HEK293 (cell line): Measurements from ENCODE around the gene HES1.

ENCODE experiments used
- CTCF ChIA-PET: fragments of 350-600 bp; formaldehyde crosslinking; extraction: SDS; loops from one replicate; lab custom pipeline; 2021; ENCODE audit warnings: antibody characterized with exemption; lab: Yijun Ruan, JAX
- POLR2A ChIA-PET: fragments of 300-600 bp; formaldehyde crosslinking; extraction: SDS; loops from one replicate; lab custom pipeline; 2020; ENCODE audit warnings: antibody characterized with exemption, inconsistent platforms; lab: Yijun Ruan, JAX
- H3K27ac ChIP-seq: fragments of 200-500 bp; sonication (Bioruptor generic); 2 replicates; pipeline ENCODE4 v1.5.1; 2014; ENCODE audit warnings: low read depth, low read length, control low read depth, inconsistent platforms; ENCODE audit errors: extremely low read depth
- H3K36me3 ChIP-seq, 2 experiments: fragments of 200-500 bp in 1 of 2; sonication (Bioruptor generic) in 1 of 2; 1 replicate in 1 of 2; 2 replicates in 1 of 2; pipeline ENCODE4 v1.5.1; 2014 to 2017; ENCODE audit warnings: inconsistent platforms in 2 of 2, low read length in 2 of 2; ENCODE audit not compliant: control insufficient read depth in 2 of 2, insufficient read depth in 1 of 2
- H3K4me1 ChIP-seq: fragments of 200-500 bp; sonication (Bioruptor generic); 2 replicates; pipeline ENCODE4 v1.5.1; 2014; ENCODE audit warnings: mild to moderate bottlenecking, low read length, inconsistent platforms; ENCODE audit not compliant: control insufficient read depth, insufficient read depth
- H3K4me3 ChIP-seq: 2 replicates; pipeline ENCODE4 v1.5.1; 2011; ENCODE audit warnings: low read depth, mild to moderate bottlenecking, control low read depth, low read length, moderate library complexity
- H3K9me3 ChIP-seq: fragments of 200-500 bp; sonication (Bioruptor generic); 2 replicates; pipeline ENCODE4 v1.5.1; 2014; ENCODE audit warnings: low read depth, low read length, inconsistent platforms; ENCODE audit not compliant: control insufficient read depth, insufficient read depth
- GLIS1 ChIP-seq: fragments of 450-650 bp; formaldehyde crosslinking; IDR thresholded peaks from 2 replicates; pipeline ENCODE4 v1.5.1; 2016; ENCODE audit warnings: missing biosample characterization, missing genetic modification characterization
- MYNN ChIP-seq: fragments of 450-650 bp; formaldehyde crosslinking; IDR thresholded peaks from 2 replicates; pipeline ENCODE4 v1.5.1; 2016; ENCODE audit warnings: missing biosample characterization, missing genetic modification characterization, borderline replicate concordance
- REPIN1 ChIP-seq: fragments of 450-650 bp; formaldehyde crosslinking; IDR thresholded peaks from 2 replicates; pipeline ENCODE4 v1.5.1; 2017; ENCODE audit warnings: missing biosample characterization, missing genetic modification characterization, low read depth
- TCF7L2 ChIP-seq: IDR thresholded peaks from 2 replicates; pipeline ENCODE4 v1.6.1; 2011; ENCODE audit warnings: low read depth, mild to moderate bottlenecking, inconsistent platforms, low read length, moderate library complexity, borderline replicate concordance
- ZBTB1 ChIP-seq: fragments of 450-650 bp; formaldehyde crosslinking; IDR thresholded peaks from 2 replicates; pipeline ENCODE4 v1.5.1; 2016; ENCODE audit warnings: missing biosample characterization, missing genetic modification characterization
- ZFP3 ChIP-seq: fragments of 450-650 bp; formaldehyde crosslinking; IDR thresholded peaks from 2 replicates; pipeline ENCODE4 v1.5.1; 2016; ENCODE audit warnings: low read depth, missing biosample characterization, missing genetic modification characterization
- ZFP41 ChIP-seq: fragments of 450-650 bp; formaldehyde crosslinking; IDR thresholded peaks from 2 replicates; pipeline ENCODE4 v1.5.1; 2016; ENCODE audit warnings: missing biosample characterization, missing genetic modification characterization, borderline replicate concordance
- ZNF2 ChIP-seq: fragments of 450-650 bp; formaldehyde crosslinking; IDR thresholded peaks from 2 replicates; pipeline ENCODE4 v1.5.1; 2016; ENCODE audit warnings: missing biosample characterization, missing genetic modification characterization
- ZNF223 ChIP-seq: fragments of 450-650 bp; formaldehyde crosslinking; IDR thresholded peaks from 2 replicates; pipeline ENCODE4 v1.5.1; 2016; ENCODE audit warnings: missing biosample characterization, missing genetic modification characterization
- ZNF341 ChIP-seq: fragments of 450-650 bp; formaldehyde crosslinking; IDR thresholded peaks from 2 replicates; pipeline ENCODE4; 2016; ENCODE audit warnings: low read depth, missing biosample characterization, missing genetic modification characterization
- ZNF350 ChIP-seq: fragments of 450-650 bp; formaldehyde crosslinking; IDR thresholded peaks from 2 replicates; pipeline ENCODE4 v1.5.0; 2017; ENCODE audit warnings: missing biosample characterization, mild to moderate bottlenecking, missing genetic modification characterization
- ZNF404 ChIP-seq: fragments of 450-650 bp; formaldehyde crosslinking; IDR thresholded peaks from 2 replicates; pipeline ENCODE4 v1.5.1; 2017; ENCODE audit warnings: missing biosample characterization, missing genetic modification characterization
- ZNF426 ChIP-seq: fragments of 450-650 bp; formaldehyde crosslinking; IDR thresholded peaks from 2 replicates; pipeline ENCODE4 v1.5.1; 2017; ENCODE audit warnings: missing biosample characterization, missing genetic modification characterization, mild to moderate bottlenecking, inconsistent platforms, moderate library complexity
- ZNF449 ChIP-seq: fragments of 450-650 bp; formaldehyde crosslinking; IDR thresholded peaks from 2 replicates; pipeline ENCODE4 v1.5.1; 2017; ENCODE audit warnings: missing biosample characterization, mild to moderate bottlenecking, missing genetic modification characterization, moderate library complexity
- ZNF555 ChIP-seq: fragments of 450-650 bp; formaldehyde crosslinking; conservative IDR thresholded peaks from 2 replicates; pipeline ENCODE4 v1.5.1; 2017; ENCODE audit warnings: missing biosample characterization, mild to moderate bottlenecking, missing genetic modification characterization, inconsistent platforms
- ZNF560 ChIP-seq: fragments of 450-650 bp; formaldehyde crosslinking; IDR thresholded peaks from 2 replicates; pipeline ENCODE4 v1.5.1; 2017; ENCODE audit warnings: missing biosample characterization, missing genetic modification characterization, borderline replicate concordance
- ZNF561 ChIP-seq: fragments of 450-650 bp; IDR thresholded peaks from 2 replicates; pipeline ENCODE4 v1.5.1; 2018; ENCODE audit warnings: missing biosample characterization, missing genetic modification characterization, borderline replicate concordance
- ZNF704 ChIP-seq: fragments of 450-650 bp; formaldehyde crosslinking; IDR thresholded peaks from 2 replicates; pipeline ENCODE4 v1.5.1; 2016; ENCODE audit warnings: missing biosample characterization, missing genetic modification characterization
- ZNF785 ChIP-seq: fragments of 450-650 bp; formaldehyde crosslinking; IDR thresholded peaks from 2 replicates; pipeline ENCODE4 v1.5.1; 2016; ENCODE audit warnings: missing biosample characterization, missing genetic modification characterization
- ZNF837 ChIP-seq: fragments of 450-650 bp; formaldehyde crosslinking; IDR thresholded peaks from 2 replicates; pipeline ENCODE4 v1.5.1; 2016; ENCODE audit warnings: missing biosample characterization, missing genetic modification characterization
- TF ChIP-seq, protein P1 (sequence below): fragments of 450-650 bp; formaldehyde crosslinking; IDR thresholded peaks from 2 replicates; pipeline ENCODE4 v1.5.1; 2016; ENCODE audit warnings: missing biosample characterization, missing genetic modification characterization
- TF ChIP-seq, protein P2 (sequence below): fragments of 450-650 bp; formaldehyde crosslinking; IDR thresholded peaks from 2 replicates; pipeline ENCODE4 v1.5.1; 2016; ENCODE audit warnings: missing biosample characterization, missing genetic modification characterization
- TF ChIP-seq, protein P3 (sequence below): fragments of 450-650 bp; formaldehyde crosslinking; IDR thresholded peaks from 2 replicates; pipeline ENCODE4 v1.5.1; 2016; ENCODE audit warnings: missing biosample characterization, missing genetic modification characterization

Gene HES1

GRCh38 chr3:194087280-194087679 is 48.7 kb upstream of the HES1 start (continued):
- no peak for TF ChIP-seq TCF7L2
- TF ChIP-seq, protein P1, sequence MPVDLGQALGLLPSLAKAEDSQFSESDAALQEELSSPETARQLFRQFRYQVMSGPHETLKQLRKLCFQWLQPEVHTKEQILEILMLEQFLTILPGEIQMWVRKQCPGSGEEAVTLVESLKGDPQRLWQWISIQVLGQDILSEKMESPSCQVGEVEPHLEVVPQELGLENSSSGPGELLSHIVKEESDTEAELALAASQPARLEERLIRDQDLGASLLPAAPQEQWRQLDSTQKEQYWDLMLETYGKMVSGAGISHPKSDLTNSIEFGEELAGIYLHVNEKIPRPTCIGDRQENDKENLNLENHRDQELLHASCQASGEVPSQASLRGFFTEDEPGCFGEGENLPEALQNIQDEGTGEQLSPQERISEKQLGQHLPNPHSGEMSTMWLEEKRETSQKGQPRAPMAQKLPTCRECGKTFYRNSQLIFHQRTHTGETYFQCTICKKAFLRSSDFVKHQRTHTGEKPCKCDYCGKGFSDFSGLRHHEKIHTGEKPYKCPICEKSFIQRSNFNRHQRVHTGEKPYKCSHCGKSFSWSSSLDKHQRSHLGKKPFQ (tag by site-specific recombination) = no peak
- TF ChIP-seq, protein P2, sequence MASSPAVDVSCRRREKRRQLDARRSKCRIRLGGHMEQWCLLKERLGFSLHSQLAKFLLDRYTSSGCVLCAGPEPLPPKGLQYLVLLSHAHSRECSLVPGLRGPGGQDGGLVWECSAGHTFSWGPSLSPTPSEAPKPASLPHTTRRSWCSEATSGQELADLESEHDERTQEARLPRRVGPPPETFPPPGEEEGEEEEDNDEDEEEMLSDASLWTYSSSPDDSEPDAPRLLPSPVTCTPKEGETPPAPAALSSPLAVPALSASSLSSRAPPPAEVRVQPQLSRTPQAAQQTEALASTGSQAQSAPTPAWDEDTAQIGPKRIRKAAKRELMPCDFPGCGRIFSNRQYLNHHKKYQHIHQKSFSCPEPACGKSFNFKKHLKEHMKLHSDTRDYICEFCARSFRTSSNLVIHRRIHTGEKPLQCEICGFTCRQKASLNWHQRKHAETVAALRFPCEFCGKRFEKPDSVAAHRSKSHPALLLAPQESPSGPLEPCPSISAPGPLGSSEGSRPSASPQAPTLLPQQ (tag by site-specific recombination) = no peak
- TF ChIP-seq ZFP3 (tag by site-specific recombination) = no peak
- no peak for TF ChIP-seq ZNF785 (tag by site-specific recombination)
- no peak for TF ChIP-seq ZNF449 (tag by site-specific recombination)
- no peak for TF ChIP-seq ZFP41
- TF ChIP-seq, all 188 proteins: peak for 0

- Histone ChIP-seq H3K4me1 (no peaks in the 10 kb centered on the region), H3K27ac (no peak overlapping the region), H3K36me3 (no peaks in the 10 kb centered on the region), H3K4me3 (no peak overlapping the region), H3K9me3 (no peaks in the 10 kb centered on the region)
- ChIA-PET POLR2A (interaction anchor here (1.5 kb wide), 1 partner anchor 24 kb away, joined by 3 read pairs; no protein-coding TSS in a partner anchor), CTCF (no interaction called here)
- TF ChIP-seq GLIS1 (tag by site-specific recombination) (peak; percentile 62), ZNF223 (tag by site-specific recombination) (0 out of 2 replicates have a peak, but pooled peaks have one; percentile 30)
- TF ChIP-seq, protein P3, sequence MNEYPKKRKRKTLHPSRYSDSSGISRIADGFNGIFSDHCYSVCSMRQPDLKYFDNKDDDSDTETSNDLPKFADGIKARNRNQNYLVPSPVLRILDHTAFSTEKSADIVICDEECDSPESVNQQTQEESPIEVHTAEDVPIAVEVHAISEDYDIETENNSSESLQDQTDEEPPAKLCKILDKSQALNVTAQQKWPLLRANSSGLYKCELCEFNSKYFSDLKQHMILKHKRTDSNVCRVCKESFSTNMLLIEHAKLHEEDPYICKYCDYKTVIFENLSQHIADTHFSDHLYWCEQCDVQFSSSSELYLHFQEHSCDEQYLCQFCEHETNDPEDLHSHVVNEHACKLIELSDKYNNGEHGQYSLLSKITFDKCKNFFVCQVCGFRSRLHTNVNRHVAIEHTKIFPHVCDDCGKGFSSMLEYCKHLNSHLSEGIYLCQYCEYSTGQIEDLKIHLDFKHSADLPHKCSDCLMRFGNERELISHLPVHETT (tag by site-specific recombination) = no peak
Measured at GRCh38 chr3:194087995-194088855, 47.7 kb upstream of the HES1 start.

- H3K9me3 ChIP-seq = no peaks in the 10 kb centered on the region
- no peak overlapping the region for H3K4me3 ChIP-seq
- H3K36me3 ChIP-seq = no peaks in the 10 kb centered on the region
- peak overlapping the region; percentile 2; the same call in 1 of the 2 replicates for H3K27ac ChIP-seq
- H3K4me1 ChIP-seq = no peaks in the 10 kb centered on the region
- POLR2A ChIA-PET = interaction anchor here (0.6 to 1.5 kb wide), 10 partner anchors 9 to 308 kb away, joined by 3 to 11 read pairs (median 4); partner anchors contain the start of gene HES1
- CTCF ChIA-PET = no interaction called here
- TF ChIP-seq ZNF555 (no peak), ZNF2 (peak; percentile 68; the same call in 1 of the 2 replicates), ZNF837 (no peak), ZNF561 (tag by site-specific recombination) (no peak), ZNF426 (tag by site-specific recombination) (no peak), ZNF404 (tag by site-specific recombination) (no peak), ZBTB1 (tag by site-specific recombination) (peak; percentile 92), ZNF341 (no peak; the same call in 1 of the 2 replicates), ZNF350 (tag by site-specific recombination) (no peak), ZNF704 (tag by site-specific recombination) (no peak), REPIN1 (tag by site-specific recombination) (no peak), ZNF560 (tag by site-specific recombination) (no peak), MYNN (tag by site-specific recombination) (no peak; the same call in 1 of the 2 replicates)
Measured at GRCh38 chr3:194089357-194090177, 46.4 kb upstream of the HES1 start.
